Naive thymus-derived CD4-positive, alpha-beta T cell (primary cell): ENCODE results near the gene PRRX1. TPM values are rescaled to one million over a fixed set of nuclear protein-coding genes. Genes with fewer than 3 reads are reported as not detected.

ENCODE experiments used
- ATAC-seq: fragments of 150-1000 bp; cut with Tn5 transposase; 2 replicates; pipeline ENCODE4 v1.10.0; 2021; ENCODE audit warnings: mild to moderate bottlenecking, moderate library complexity
- CTCF ChIA-PET: fragments of 350-600 bp; sonication (Branson Sonifier 250); formaldehyde crosslinking; loops from one replicate; lab custom pipeline; 2021; ENCODE audit warnings: antibody characterized with exemption; lab: Charles Lee
- POLR2A ChIA-PET: fragments of 350-600 bp; sonication (Branson Sonifier 250); formaldehyde crosslinking; loops from one replicate; lab custom pipeline; 2021; ENCODE audit warnings: antibody characterized with exemption, inconsistent platforms; lab: Charles Lee
- DNase-seq, 9 donors: peaks; one replicate each; pipeline versions ENCODE4 v3.0.0 to v3.0.0-alpha.2; 2020 to 2022; ENCODE audit warnings: mixed read lengths in 1 of 9
- H3K27ac ChIP-seq: one replicate; pipeline ENCODE4 v1.7.0; 2013; ENCODE audit warnings: mild to moderate bottlenecking, low read depth, low read length, moderate library complexity
- H3K27me3 ChIP-seq, 2 donors: one replicate each; pipeline ENCODE4 v1.7.0; 2013; ENCODE audit warnings: low read length in 2 of 2, mild to moderate bottlenecking in 2 of 2, moderate library complexity in 2 of 2; ENCODE audit not compliant: control insufficient read depth in 2 of 2, insufficient read depth in 2 of 2
- H3K36me3 ChIP-seq, 3 experiments: 1 replicate in 2 of 3; 2 replicates in 1 of 3; pipeline ENCODE4 v1.7.0; 2013; ENCODE audit warnings: low read length in 3 of 3, mild to moderate bottlenecking in 3 of 3, moderate library complexity in 1 of 3; ENCODE audit not compliant: insufficient read depth in 3 of 3, control insufficient read depth in 2 of 3
- H3K4me1 ChIP-seq, 2 donors: one replicate each; pipeline ENCODE4 v1.7.0; 2013; ENCODE audit warnings: low read length in 2 of 2, mild to moderate bottlenecking in 2 of 2, moderate library complexity in 1 of 2; ENCODE audit not compliant: control insufficient read depth in 2 of 2, insufficient read depth in 2 of 2
- H3K4me3 ChIP-seq: 2 replicates; pipeline ENCODE4 v1.7.0; 2013; ENCODE audit warnings: mild to moderate bottlenecking, low read length
- H3K9me3 ChIP-seq, 3 experiments: 1 replicate in 2 of 3; 2 replicates in 1 of 3; pipeline ENCODE4 v1.7.0; 2013; ENCODE audit warnings: low read length in 3 of 3; ENCODE audit not compliant: control insufficient read depth in 2 of 3
- H3K27ac Mint-ChIP-seq, 9 donors: one replicate each; pipeline ENCODE4 v1.8.0; 2020 to 2022; ENCODE audit warnings: mixed read lengths in 9 of 9, mild to moderate bottlenecking in 8 of 9, moderate library complexity in 5 of 9, inconsistent platforms in 2 of 9
- H3K27me3 Mint-ChIP-seq, 5 donors: one replicate each; pipeline ENCODE4 v1.8.0; 2021 to 2022; ENCODE audit warnings: mixed read lengths in 5 of 5, mild to moderate bottlenecking in 1 of 5
- H3K36me3 Mint-ChIP-seq, 5 donors: one replicate each; pipeline ENCODE4 v1.8.0; 2020 to 2022; ENCODE audit warnings: mixed read lengths in 5 of 5, mild to moderate bottlenecking in 3 of 5, inconsistent platforms in 1 of 5
- H3K4me1 Mint-ChIP-seq, 7 donors: one replicate each; pipeline ENCODE4 v1.8.0; 2020 to 2022; ENCODE audit warnings: mixed read lengths in 7 of 7, mild to moderate bottlenecking in 3 of 7, inconsistent platforms in 1 of 7
- H3K4me3 Mint-ChIP-seq, 10 donors: one replicate each; pipeline ENCODE4 v1.8.0; 2020 to 2022; ENCODE audit warnings: mild to moderate bottlenecking in 10 of 10, mixed read lengths in 10 of 10, moderate library complexity in 6 of 10, inconsistent platforms in 2 of 10
- H3K9me3 Mint-ChIP-seq, 11 donors: one replicate each; pipeline ENCODE4 v1.8.0; 2020 to 2022; ENCODE audit warnings: mixed read lengths in 11 of 11, mild to moderate bottlenecking in 4 of 11, inconsistent platforms in 1 of 11, moderate library complexity in 1 of 11
- intact Hi-C, 2 donors: fragments of 100-400 bp; cut with micrococcal nuclease; formaldehyde crosslinking; loops; one replicate each; pipeline ENCODE4 v1.15.1; 2023
- polyA plus RNA-seq, 2 donors: library from polyadenylated mRNA; unstranded; fragments of 300-500 nt; fragmentation: Illumina TruSeq; gene quantifications; one replicate each; pipeline ENCODE4 v1.2.3, GENCODE V29; 2021
- total RNA-seq, 6 experiments: library from RNA in 5 of 6; stranded (reverse) in 5 of 6; gene quantifications; 1 replicate in 5 of 6; 2 replicates in 1 of 6; pipeline ENCODE4 v1.2.3 and lab custom pipeline; 2021 to 2026

PRRX1 gene
- total and polyA plus RNA-seq, 7 experiments from 2014 or later, result not detected

DNA sequence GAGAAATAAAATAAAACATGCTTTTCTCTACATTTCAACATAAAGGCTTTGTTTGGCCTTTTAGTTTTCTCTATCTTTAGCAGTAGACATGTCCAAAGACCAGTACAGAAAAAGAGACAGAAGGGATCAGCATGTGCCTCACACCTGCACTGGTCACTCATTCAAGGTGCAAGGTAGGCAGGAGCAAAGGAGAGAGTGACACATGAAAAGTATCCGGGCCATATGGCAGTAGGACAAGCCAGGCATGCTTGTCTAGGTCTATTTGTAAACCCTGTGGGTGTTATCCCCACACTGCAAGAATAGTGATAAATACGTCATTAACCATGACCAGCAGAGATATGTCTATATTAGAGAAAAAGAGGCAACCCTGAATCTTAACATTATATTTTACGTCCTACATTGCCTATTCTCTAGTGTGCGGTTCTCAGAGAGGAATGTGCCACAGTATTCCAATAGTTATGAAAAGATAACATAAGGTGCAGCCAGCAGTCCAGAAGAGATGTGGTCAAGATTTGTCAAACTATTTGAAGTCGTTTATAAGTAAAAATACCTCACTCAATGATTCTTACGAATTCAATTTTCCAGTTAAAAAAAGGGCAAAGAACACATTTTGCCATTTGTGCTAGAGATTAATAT, 32.1 kb downstream of the PRRX1 start:
- H3K27me3 ChIP-seq, result peaks cover 0 to 2% of the 10 kb centered on the region in 2 donors
- H3K27ac ChIP-seq, result no peak overlapping the region
- Mint-ChIP-seq H3K4me3 (no peak overlapping the region), H3K36me3 (no peaks in the 10 kb centered on the region), H3K4me1 (no peaks in the 10 kb centered on the region), H3K9me3 (no peaks in the 10 kb centered on the region), H3K27me3 (peaks cover 2 to 42% (median 28%) of the 10 kb centered on the region in 5 donors), H3K27ac (no peak overlapping the region)
- ChIA-PET POLR2A (no interaction called here), CTCF (no interaction called here)
- no peaks in the 10 kb centered on the region for H3K36me3 ChIP-seq
- no peaks in the 10 kb centered on the region for H3K4me1 ChIP-seq
- no peak overlapping the region for H3K4me3 ChIP-seq
- no peak for DNase-seq
- no peak for ATAC-seq
- intact Hi-C loops, result no loop called here
- H3K9me3 ChIP-seq, result no peaks in the 10 kb centered on the region

GRCh38 chr1:170696591-170697290, 32.8 kb downstream of the PRRX1 start:
- no peak overlapping the region for H3K27ac Mint-ChIP-seq
- Histone ChIP-seq H3K4me1 (no peaks in the 10 kb centered on the region), H3K36me3 (no peaks in the 10 kb centered on the region), H3K9me3 (no peaks in the 10 kb centered on the region), H3K4me3 (no peak overlapping the region), H3K27ac (no peak overlapping the region), H3K27me3 (peaks cover 0 to 2% of the 10 kb centered on the region in 2 donors)
- no peak for DNase-seq
- ATAC-seq, result no peak
- no peaks in the 10 kb centered on the region for H3K9me3 Mint-ChIP-seq
- peaks cover 0 to 40% (median 28%) of the 10 kb centered on the region in 5 donors for H3K27me3 Mint-ChIP-seq
- no peak overlapping the region for H3K4me3 Mint-ChIP-seq
- no peaks in the 10 kb centered on the region for H3K36me3 Mint-ChIP-seq
- POLR2A ChIA-PET, result no interaction called here
- CTCF ChIA-PET, result no interaction called here
- intact Hi-C loops, result no loop called here
- no peaks in the 10 kb centered on the region for H3K4me1 Mint-ChIP-seq

DNA sequence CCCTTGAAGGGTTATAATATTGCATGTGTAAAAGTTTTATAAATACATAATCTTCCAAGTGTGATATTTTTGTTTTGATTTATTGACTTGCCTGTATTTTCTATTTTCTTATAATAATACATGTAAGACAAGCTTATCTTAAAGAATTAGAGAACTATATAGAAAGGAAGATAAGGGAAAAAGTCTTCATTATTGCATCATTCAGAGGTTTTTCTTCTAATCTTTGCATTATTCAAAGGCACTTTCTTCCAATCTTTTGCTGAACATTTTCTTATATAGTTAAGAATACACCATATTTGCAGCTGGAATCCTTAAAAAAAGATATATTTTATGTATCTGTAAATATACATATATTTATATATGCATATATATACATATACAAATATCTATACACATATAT, 33.4 kb downstream of the PRRX1 start:
- peaks cover 0 to 42% (median 28%) of the 10 kb centered on the region in 5 donors for H3K27me3 Mint-ChIP-seq
- no peak overlapping the region for H3K27ac Mint-ChIP-seq
- H3K4me1 Mint-ChIP-seq, result no peaks in the 10 kb centered on the region
- Histone ChIP-seq H3K4me3 (no peak overlapping the region), H3K27ac (no peak overlapping the region), H3K27me3 (peaks cover 0 to 2% of the 10 kb centered on the region in 2 donors), H3K4me1 (no peaks in the 10 kb centered on the region), H3K36me3 (no peaks in the 10 kb centered on the region), H3K9me3 (no peaks in the 10 kb centered on the region)
- DNase-seq (no peak), ATAC-seq (no peak)
- ChIA-PET CTCF (no interaction called here), POLR2A (no interaction called here)
- intact Hi-C loops, result no loop called here
- no peaks in the 10 kb centered on the region for H3K9me3 Mint-ChIP-seq
- H3K4me3 Mint-ChIP-seq, result no peak overlapping the region
- H3K36me3 Mint-ChIP-seq, result no peaks in the 10 kb centered on the region

GRCh38 chr1:170698301-170699275, 34.7 kb downstream of the PRRX1 start:
- Histone ChIP-seq H3K4me3 (no peak overlapping the region), H3K27ac (no peak overlapping the region), H3K9me3 (no peaks in the 10 kb centered on the region), H3K27me3 (peaks cover 0 to 2% of the 10 kb centered on the region in 2 donors), H3K36me3 (no peaks in the 10 kb centered on the region), H3K4me1 (no peaks in the 10 kb centered on the region)
- intact Hi-C loops, result no loop called here
- H3K27ac Mint-ChIP-seq, result no peak overlapping the region
- CTCF ChIA-PET, result no interaction called here
- H3K4me1 Mint-ChIP-seq, result no peaks in the 10 kb centered on the region
- H3K9me3 Mint-ChIP-seq, result no peaks in the 10 kb centered on the region
- no peak for ATAC-seq
- no peak for DNase-seq
- POLR2A ChIA-PET, result no interaction called here
- H3K27me3 Mint-ChIP-seq, result peaks cover 0 to 38% (median 19%) of the 10 kb centered on the region in 5 donors
- no peak overlapping the region for H3K4me3 Mint-ChIP-seq
- H3K36me3 Mint-ChIP-seq, result no peaks in the 10 kb centered on the region

- DNase-seq (no peak), ATAC-seq (no peak)
- no peak overlapping the region for H3K27ac Mint-ChIP-seq
- H3K27me3 Mint-ChIP-seq, result peaks cover 0 to 34% (median 18%) of the 10 kb centered on the region in 5 donors
- ChIA-PET POLR2A (no interaction called here), CTCF (no interaction called here)
- H3K9me3 Mint-ChIP-seq, result no peaks in the 10 kb centered on the region
- H3K4me3 Mint-ChIP-seq, result no peak overlapping the region
- Histone ChIP-seq H3K27ac (no peak overlapping the region), H3K4me3 (no peak overlapping the region), H3K36me3 (no peaks in the 10 kb centered on the region), H3K4me1 (no peaks in the 10 kb centered on the region), H3K27me3 (peaks cover 0 to 2% of the 10 kb centered on the region in 2 donors), H3K9me3 (no peaks in the 10 kb centered on the region)
- H3K36me3 Mint-ChIP-seq, result no peaks in the 10 kb centered on the region
- intact Hi-C loops, result no loop called here
- no peaks in the 10 kb centered on the region for H3K4me1 Mint-ChIP-seq
These were observed 35.8 kb downstream of the PRRX1 start for GRCh38 chr1:170699696-170700095.

DNA sequence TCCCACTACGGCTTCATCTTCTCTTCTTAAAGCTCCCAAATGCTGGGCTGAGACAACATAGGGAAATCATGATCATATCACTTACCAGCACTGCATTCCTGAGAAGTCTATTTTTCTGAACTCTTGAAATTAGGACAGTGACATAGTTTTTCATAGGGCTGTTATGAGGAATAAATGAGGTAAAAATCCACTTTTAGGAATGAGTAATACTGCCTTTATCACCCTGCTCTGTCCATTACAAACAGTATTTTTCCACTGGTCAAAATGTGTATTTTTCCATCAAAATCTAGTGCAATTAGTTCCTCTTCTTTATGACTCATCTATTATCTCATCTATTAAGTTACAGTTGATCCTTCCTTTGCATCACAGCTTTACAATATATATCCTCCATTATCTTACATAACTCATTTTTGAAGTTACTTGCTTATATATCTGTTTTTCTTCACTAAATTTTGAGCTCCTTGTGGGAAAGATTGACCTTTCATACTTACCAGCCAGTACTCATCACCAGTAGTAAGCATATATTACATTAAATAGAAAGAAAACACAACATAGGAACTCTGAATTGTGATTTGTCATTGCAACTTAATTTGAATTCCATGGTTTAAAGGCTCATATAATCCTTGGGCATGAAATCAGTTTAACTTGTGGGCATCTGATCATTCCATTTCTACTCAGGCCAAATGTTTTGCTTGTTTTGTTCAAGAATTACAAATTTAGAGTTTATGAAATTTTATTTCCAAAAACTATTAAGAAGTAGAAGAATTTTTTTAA, 37.1 kb downstream of the PRRX1 start:
- DNase-seq (no peak), ATAC-seq (no peak)
- no peaks in the 10 kb centered on the region for H3K36me3 ChIP-seq
- H3K4me3 ChIP-seq, result no peak overlapping the region
- POLR2A ChIA-PET, result no interaction called here
- H3K27ac ChIP-seq, result no peak overlapping the region
- Mint-ChIP-seq H3K36me3 (no peaks in the 10 kb centered on the region), H3K4me1 (no peaks in the 10 kb centered on the region), H3K4me3 (no peak overlapping the region), H3K27ac (no peak overlapping the region), H3K9me3 (no peaks in the 10 kb centered on the region), H3K27me3 (peaks cover 0 to 26% (median 11%) of the 10 kb centered on the region in 5 donors)
- peaks cover 0 to 2% of the 10 kb centered on the region in 2 donors for H3K27me3 ChIP-seq
- no peaks in the 10 kb centered on the region for H3K4me1 ChIP-seq
- CTCF ChIA-PET, result no interaction called here
- H3K9me3 ChIP-seq, result no peaks in the 10 kb centered on the region
- intact Hi-C loops, result no loop called here
